GM19328 (cell line): ENCODE measurements around the gene OSBPL5.

Experiments used
- ATAC-seq: cut with Tn5 transposase; IDR thresholded peaks from one replicate; pipeline ENCODE4 v1.9.1; 2021; ENCODE audit warnings: mild to moderate bottlenecking, moderate library complexity; ENCODE audit not compliant: unreplicated experiment

The OSBPL5 gene

GRCh38 chr11:3041699-3042441 lies 123.2 kb downstream of the OSBPL5 start:
- no peak for ATAC-seq

- ATAC-seq, result no peak
Measured at GRCh38 chr11:3040881-3041280, 124.2 kb downstream of the OSBPL5 start.

GRCh38 chr11:3037945-3038271 lies 127.2 kb downstream of the OSBPL5 start:
- no peak for ATAC-seq
